ENCODE results near the gene DENND1B. TPM values are rescaled to one million over a fixed set of nuclear protein-coding genes. Genes with fewer than 3 reads are reported as not detected.

Gene DENND1B
- total RNA-seq, 4 donors from 2014 or later = 12.4 to 27.5 (median 15.9) TPM

DNA sequence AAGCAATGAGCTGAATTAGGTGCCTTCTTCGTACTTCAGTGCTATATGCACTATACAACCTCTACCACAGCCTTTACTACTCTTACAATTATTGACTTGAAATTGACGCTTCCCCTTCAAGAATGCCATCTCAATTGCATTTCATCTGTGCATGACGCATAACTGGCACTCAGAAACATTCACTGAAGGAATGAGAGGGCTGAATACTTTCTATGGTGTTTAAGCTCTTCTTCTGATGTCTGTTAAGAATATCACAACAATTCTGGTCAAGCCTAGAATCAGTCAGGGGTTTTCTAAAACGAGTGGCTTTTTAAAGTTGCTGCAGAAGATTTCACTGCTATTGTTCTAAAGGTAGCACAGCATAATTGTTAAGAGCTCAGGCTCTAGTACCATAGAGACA lies 11.5 kb downstream of the DENND1B start:
- no peak for TF ChIP-seq CTCF (IDR thresholded peaks at IDR 0.05; ENCODE audit: low read depth)

- no peak for TF ChIP-seq CTCF (IDR thresholded peaks at IDR 0.05; ENCODE audit: low read depth)
Measured at GRCh38 chr1:197763307-197763706, 12.0 kb downstream of the DENND1B start.

DNA sequence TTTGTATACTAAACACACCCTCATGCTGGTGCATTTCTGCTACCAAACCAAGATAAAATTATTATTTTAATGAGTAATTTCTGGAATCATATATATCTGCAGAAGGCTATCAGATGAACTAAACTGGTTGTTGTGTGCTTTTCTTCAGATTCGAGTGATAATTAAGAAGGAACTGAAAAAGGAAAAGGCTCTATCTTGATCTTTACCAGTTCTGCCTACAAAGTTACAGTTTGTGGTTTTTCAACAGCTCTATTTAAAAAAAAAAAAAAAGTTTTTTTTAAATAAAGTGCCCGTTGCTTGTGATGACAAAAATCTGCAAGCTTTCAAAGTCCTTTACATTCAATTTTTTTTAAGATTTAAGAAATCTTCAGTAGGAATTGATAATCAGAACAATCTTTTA lies 13.6 kb downstream of the DENND1B start:
- no peak for TF ChIP-seq CTCF (IDR thresholded peaks at IDR 0.05; ENCODE audit: low read depth)

GRCh38 chr1:197750366-197750765 lies 24.9 kb downstream of the DENND1B start:
- no peak for TF ChIP-seq CTCF (IDR thresholded peaks at IDR 0.05; ENCODE audit: low read depth)

DNA sequence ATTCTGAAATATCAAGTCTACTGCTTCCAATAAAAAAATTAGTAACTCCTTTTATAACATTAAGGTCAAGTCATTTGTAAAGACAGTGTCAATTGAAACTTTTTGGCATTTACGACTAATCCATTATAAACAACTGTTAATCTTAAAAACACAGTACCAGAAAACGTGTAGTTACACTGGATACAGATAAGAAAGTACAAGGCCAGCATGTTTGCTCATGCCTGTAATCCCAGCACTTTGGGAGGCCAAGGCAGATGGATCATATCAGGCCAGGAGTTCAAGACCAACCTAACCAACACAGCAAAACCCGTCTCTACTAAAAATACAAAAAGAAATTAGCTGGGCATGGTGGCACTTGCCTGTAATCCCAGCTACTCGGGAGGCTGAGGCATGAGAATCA lies 29.4 kb downstream of the DENND1B start:
- TF ChIP-seq CTCF (IDR thresholded peaks at IDR 0.05; ENCODE audit: low read depth) = no peak

- no peak for TF ChIP-seq CTCF (IDR thresholded peaks at IDR 0.05; ENCODE audit: low read depth)
Measured at GRCh38 chr1:197744979-197745378, 30.3 kb downstream of the DENND1B start.

DNA sequence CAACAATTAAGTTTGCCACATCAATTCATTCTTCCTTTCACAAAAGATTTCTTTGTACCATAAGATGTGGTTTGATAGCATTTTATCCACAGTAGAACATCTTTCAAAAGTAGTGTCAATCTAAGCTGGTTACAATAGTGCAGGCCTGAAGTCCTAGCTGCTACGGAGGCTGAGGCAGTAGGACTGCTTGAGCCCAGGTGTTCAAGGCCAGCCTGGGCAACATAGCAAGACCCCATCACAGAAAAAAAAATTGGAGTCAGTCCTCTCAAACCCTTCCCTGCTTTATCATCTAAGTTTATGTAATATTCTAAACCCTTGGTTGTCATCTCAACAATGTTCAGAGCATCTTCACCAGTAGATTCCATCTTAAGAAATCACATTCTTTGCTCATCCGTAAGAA lies 31.7 kb downstream of the DENND1B start:
- TF ChIP-seq CTCF (IDR thresholded peaks at IDR 0.05; ENCODE audit: low read depth) = no peak

Measured in subcutaneous adipose tissue (tissue), 4 donors.